Adrenal gland (tissue), 12 donors: ENCODE results near the gene FPGT. TPM values are rescaled to one million over a fixed set of nuclear protein-coding genes. Genes with fewer than 3 reads are reported as not detected.

Experiments
- polyA plus RNA-seq, 3 donors: library from polyadenylated mRNA; stranded (reverse); fragments of 200-250 nt in 2 of 3; fragments of 350-450 nt in 1 of 3; fragmentation: Illumina TruSeq in 1 of 3; extraction: RNeasy Lipid Tissue Mini Kit (QIAGEN cat#74804) in 1 of 3; gene quantifications; one replicate each; pipeline ENCODE4 v1.2.3, GENCODE V29; 2013 to 2014
- total RNA-seq, 9 donors: library from RNA; depleted of rRNA in 4 of 9; stranded (reverse); fragments of >200 nt in 4 of 9; fragments of 120-200 nt in 1 of 9; fragmentation: NEBNext Ultra II Directional in 1 of 9; extraction: Animal tissue kit (Norgen Biotek cat#: 25700) in 1 of 9; gene quantifications; one replicate each; pipeline versions ENCODE4 v1.1.0 to v1.2.4, GENCODE V29; 2013 to 2023
- donor health status: healthy with polysubstance abuse.
- donor health status: Bipolar disorder and iron deficiency.
- donor health status: DM: yes; HTN: yes; CAD: no.
- donor health status: DM: no; HTN: no; CAD: no.
- donor health status: DM: no; HTN: no; CAD: no.
- donor health status: DM: yes; HTN: yes; CAD: no.

Gene FPGT
- total and polyA plus RNA-seq, 12 donors = 5.2 to 26.5 (median 20.2) TPM

Other genes starting within 250 kb of the FPGT start
- gene LRRIQ3, start 66 bp upstream of the FPGT start, total RNA-seq = 1 to 10 TPM in 7 of 9 donors, under 1 TPM in 1, not detected in 1; 0.98 to 6.2 (median 2.3) TPM
- gene LRRIQ3, start 66 bp upstream of the FPGT start, polyA plus RNA-seq = 1 to 10 TPM in 2 of 3 donors, under 1 TPM in 1; 0.98 to 3.8 (median 1.3) TPM
- 1 to 10 TPM in 8 of 9 donors, under 1 TPM in 1; 0.88 to 2.9 (median 1.9) TPM for gene TNNI3K, start 37.1 kb downstream of the FPGT start, total RNA-seq
- 1 to 10 TPM; 2.3 to 7.9 (median 7.8) TPM for gene TNNI3K, start 37.1 kb downstream of the FPGT start, polyA plus RNA-seq